ENCODE data around the gene NCKAP5L.
"Not testable (repeated sequence)": the region's sequence is repeated elsewhere in the genome, so short reads cannot be mapped to it uniquely, and the experiment has no call there.

The NCKAP5L gene

DNA sequence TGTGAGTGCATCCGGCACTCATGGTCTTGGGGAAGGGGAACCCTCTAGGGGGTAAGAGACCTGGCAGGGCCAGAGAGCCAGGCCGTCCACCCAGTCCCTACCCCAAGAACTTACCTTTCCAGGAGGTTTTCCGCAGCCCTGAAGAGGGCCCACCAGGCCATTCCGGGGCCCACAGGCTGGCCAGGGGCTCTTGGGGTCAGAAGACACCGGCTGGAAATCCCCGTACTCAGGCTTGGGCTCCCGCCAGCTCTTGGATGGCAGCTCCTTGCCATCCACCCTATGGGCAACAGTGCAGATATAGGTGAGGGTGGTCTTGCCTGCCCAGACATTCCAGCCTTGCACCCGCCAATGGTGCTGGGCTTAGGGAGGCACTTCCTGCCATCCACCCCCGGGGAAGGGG, 34.6 kb downstream of the NCKAP5L start:
- no peak for DNase-seq
- in situ Hi-C loops (cut with HindIII; ENCODE audit: low pct_ligation_motif_present, low pct_unique_long_range_greater_than_20kb, low sequenced_read_pairs), result no loop called here

DNA sequence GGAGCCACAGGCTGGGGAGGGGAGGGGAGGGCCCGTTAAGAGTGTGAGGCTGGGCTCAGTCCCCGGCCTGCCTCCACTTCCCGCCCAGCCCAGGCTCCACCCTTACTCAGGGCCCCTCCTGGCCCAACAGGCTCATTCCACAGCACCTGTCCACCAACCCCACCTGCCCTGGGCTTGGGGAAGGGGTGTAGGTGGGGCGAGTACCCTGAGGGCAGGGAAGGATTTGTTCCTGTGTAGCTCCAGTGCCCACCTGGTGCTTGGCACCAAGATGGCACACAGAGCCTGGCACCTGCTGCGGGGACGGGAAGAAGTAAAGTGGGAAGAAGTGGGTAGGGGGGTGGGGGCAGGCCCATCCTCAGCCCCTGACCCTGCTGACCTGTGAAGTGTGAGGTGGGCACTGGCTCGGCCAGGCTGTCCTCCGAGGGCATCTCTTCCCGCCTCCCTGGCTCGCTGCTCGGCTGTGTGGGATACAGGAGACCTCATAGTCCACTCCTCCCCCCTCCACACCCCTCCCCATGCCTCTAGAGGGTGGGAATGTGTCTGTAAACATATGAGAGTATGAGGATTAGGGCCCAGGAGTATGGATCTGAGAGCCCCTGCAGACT, 35.1 kb downstream of the NCKAP5L start:
- no peak for DNase-seq
- in situ Hi-C loops (cut with HindIII; ENCODE audit: low pct_ligation_motif_present, low pct_unique_long_range_greater_than_20kb, low sequenced_read_pairs), result no loop called here

DNA sequence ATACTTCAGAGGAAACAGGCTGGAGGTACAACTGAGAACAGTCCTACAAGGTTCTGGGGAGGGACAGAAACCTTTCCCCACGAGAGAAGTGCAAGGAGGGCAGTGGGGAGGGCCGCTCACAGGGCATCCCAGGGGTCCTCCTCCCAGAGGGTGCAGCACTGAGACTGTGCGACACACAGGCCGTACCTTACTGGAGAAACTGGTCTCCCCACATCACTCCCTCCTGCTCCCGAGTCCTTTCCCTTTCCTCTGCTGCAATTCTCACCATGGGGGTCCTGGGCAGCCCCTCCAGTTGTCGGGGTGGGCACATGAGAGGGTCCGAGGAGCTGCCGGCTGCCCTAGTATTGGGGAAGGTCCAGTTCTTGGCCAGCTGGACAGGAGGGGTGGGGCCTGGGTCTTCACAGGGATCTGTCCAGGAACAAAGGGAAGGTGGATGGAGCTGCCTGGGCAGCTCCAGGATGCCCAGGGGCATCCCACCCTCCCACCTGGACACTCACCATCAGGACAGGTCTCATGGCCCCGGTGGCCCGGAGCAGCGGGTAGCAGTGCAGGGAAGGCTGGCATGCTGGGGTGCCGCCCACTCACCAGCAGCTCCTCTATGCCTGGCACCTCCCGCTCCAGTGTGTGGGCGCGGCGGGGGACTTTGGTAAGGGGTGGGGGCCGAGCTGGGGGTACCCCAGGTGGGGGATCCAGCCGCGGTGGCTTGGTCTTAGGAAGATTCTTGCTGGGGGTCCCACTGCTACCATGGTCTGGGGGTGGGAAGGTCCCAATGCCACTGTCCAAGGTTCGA, 35.8 kb downstream of the NCKAP5L start:
- in situ Hi-C loops (cut with HindIII; ENCODE audit: low pct_ligation_motif_present, low pct_unique_long_range_greater_than_20kb, low sequenced_read_pairs), result no loop called here
- DNase-seq, result no peak

DNA sequence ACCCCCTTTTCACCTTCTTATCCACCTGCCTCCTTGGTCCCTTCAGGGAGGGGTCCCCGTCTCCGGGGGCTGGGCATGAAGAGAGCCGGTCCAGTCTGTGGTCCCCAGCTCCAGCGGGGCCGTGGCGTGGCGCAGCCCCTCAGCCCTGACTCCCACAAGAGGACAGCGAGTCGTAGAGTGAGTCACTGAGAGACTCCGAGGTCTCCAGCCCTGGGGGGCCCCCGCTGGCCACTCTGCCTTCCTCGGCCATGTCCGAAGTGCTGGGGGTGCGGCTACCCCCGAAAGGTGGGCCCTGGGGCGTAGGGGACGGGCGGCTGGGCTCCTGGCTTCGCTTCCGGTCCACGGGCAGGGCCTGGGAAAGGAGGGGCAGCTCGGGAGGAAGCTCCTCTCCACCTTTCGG, 36.5 kb downstream of the NCKAP5L start:
- DNase-seq, result no peak
- in situ Hi-C loops (cut with HindIII; ENCODE audit: low pct_ligation_motif_present, low pct_unique_long_range_greater_than_20kb, low sequenced_read_pairs), result no loop called here

DNA sequence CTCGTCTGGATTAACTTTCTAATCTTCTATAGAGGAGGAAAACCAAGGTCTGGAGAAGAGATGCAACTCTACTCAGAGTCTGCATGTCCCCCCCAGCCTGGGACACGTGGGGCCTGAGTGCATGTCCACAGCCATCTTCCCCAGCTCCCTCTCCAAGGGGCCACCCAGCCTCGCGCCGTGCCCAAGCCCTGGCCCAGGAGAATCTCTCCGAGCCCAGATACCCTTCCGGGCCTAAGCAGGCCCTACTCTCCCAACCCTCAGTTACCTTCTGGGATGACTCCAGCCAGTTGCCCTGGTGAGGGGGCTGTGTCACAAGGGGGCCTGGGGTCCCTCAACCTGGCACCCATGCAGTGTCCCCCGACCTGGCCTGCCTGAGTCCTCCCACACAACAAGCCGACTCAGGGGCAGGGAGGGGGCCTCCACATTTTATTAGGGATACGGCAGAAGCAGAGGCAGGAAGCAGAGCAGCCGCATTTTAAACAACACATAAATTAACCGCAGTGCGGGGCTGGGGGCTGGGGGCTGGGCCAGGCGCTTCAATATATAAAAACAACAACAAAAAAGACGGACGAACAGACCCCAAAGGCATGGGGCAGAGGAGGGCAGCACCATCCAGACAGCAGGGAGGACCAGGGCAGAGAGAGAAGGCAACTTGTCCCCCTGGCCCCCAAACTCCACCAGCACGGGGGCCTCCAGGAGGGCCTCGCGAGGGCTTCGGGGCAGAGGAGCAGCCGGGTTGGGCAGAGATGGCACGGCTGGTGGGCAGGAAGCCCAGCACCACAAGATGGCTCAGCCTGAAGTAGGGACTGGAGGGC, 37.3 kb downstream of the NCKAP5L start:
- in situ Hi-C loops (cut with HindIII; ENCODE audit: low pct_ligation_motif_present, low pct_unique_long_range_greater_than_20kb, low sequenced_read_pairs), result no loop called here
- no peak for DNase-seq

DNA sequence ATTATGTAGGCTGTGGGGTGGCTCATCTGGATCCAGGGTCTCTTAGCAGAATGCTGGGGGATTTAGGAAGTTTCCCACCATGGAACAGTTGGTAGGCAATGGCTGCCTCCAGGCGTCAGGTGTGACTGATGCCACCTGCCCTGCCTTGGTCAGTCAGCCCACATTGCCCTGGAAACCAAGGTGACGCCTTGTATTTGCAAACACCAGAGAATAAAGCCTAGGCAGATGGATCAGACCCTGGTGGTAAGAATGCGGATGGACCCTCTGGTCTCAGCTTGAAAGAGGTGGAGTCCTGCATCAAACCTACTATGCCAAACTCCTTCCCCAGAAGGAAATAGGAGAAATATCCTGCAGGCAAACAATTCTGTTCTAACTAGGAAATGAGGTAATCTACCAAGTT, 38.2 kb downstream of the NCKAP5L start:
- no peak for DNase-seq
- in situ Hi-C loops (cut with HindIII; ENCODE audit: low pct_ligation_motif_present, low pct_unique_long_range_greater_than_20kb, low sequenced_read_pairs), result no loop called here

DNA sequence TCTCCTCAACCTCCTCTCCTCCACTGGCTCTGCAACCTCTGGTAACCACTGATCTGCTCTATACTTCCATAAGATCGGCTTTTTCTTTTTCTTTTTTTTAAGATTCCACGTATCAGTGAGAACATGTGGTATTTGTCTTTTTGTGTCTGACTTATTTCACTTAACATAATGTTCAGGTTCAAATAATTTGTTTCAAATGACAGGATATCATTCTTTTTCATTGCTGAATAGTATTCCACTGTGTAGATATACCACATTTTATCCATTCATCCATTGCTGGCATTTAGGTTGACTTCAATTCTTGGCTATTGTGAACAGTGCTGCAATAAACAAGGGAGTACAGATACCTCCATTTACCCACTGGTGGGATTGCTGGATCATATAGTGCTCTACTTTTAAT, 40.5 kb downstream of the NCKAP5L start:
- in situ Hi-C loops (cut with HindIII; ENCODE audit: low pct_ligation_motif_present, low pct_unique_long_range_greater_than_20kb, low sequenced_read_pairs), result no loop called here
- no peak for DNase-seq

DNA sequence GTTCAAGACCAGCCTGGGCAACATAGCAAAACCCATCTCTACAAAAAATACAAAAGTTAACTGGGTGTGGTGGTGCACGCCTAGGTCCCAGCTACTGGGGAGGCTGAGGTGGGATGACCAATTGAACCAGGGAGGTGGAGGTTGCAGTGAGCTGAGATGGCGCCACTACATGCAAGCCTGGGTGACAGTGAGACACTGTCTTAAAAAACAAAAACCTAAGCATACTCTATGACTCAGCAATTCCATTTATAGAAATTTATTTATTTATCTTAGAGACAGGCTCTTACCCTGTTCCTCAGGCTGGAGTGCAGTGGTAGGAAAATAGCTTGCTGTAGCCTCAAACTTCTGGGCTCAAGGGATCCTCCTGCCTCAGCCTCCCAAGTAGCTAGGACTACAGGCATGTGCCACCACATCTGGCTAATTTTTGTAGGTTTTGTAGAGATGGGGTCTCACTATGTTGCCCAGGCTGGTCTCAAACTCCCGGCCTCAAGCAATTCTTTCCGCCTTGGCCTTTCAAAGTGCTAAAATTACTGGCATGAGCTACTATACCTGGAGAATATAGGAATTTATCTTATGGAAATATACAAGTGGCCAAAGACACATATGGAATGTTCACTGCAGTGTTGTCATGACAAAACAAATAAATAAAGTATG, 43.3 kb downstream of the NCKAP5L start:
- no peak for DNase-seq

DNA sequence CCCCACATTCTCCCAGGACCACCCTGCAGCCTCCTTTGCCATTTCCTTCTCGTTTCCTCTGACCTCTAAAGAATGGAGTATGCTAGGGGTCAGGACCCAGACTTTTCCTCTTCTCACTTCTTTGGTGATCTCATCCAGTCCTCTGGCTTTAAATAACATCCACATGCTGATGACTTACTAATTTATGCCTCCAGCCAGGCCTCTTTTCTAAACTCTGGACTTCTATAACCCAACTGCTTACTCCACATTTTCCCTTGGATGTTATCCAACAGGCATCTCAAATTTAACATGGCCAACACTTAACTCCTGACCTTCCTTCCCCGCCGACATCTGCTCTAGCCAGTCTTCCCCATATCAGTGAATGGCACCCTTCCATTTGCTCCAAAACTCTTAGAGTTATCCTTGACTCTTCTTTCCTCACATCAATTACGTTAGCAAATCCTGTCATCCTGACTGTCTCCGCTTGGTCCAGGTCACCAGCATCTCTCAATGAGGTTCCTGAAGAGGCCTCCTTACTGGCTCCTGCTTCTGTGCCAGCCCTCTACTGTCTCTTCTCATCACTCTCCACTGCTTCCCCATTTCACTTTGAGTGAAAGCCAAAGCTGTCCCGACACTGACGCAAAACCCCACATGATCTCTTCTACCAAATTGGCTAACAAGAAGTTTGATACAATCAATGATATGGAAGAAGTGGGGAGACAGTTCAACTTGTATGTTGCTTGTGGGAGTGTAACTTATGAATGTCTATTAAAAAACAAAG, 44.1 kb downstream of the NCKAP5L start:
- DNase-seq, result no peak
- in situ Hi-C loops (cut with HindIII; ENCODE audit: low pct_ligation_motif_present, low pct_unique_long_range_greater_than_20kb, low sequenced_read_pairs), result no loop called here

More for the DNA sequence above, 43.3 kb downstream of the NCKAP5L start:
- in situ Hi-C loops (cut with HindIII; ENCODE audit: low pct_ligation_motif_present, low pct_unique_long_range_greater_than_20kb, low sequenced_read_pairs), result no loop called here

DNA sequence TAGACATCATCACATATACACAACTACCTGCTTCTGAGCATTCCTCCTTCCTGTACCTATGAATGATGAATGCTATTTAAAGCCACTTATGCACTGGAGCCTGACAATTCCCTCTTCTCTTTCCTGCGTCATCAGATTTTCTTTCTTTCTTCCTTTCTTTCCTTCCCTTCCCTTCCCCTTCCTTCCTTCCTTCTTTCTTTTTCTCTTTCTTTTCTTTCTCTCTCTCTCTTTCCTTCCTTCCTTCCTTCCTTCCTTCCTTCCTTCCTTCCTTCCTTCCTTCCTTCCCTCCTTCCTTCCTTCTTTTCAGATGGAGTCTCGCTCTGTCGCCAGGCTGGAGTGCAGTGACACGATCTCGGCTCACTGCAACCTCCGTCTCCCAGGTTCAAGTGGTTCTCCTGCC, 47.3 kb downstream of the NCKAP5L start:
- in situ Hi-C loops (cut with HindIII; ENCODE audit: low pct_ligation_motif_present, low pct_unique_long_range_greater_than_20kb, low sequenced_read_pairs); DNase-seq: not testable (repeated sequence)

DNA sequence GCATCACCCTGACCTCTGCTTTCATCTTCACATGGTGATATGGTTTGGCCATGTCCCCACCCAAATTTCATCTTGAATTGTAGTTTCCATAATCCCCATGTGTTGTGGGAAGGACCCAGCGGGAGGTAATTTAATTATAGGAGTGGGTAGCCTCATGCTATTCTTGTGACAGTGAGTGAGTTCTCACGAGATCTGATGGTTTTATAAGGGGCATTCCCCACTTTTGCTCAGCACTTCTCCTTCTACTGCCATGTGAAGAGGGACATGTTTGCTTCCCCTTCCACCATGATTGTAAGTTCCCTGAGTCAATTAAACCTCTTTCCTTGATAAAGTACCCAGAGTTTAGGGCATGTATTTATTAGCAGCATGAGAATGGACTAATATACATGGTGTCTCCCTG, 48.6 kb downstream of the NCKAP5L start:
- in situ Hi-C loops (cut with HindIII; ENCODE audit: low pct_ligation_motif_present, low pct_unique_long_range_greater_than_20kb, low sequenced_read_pairs), result no loop called here
- DNase-seq, result no peak

DNA sequence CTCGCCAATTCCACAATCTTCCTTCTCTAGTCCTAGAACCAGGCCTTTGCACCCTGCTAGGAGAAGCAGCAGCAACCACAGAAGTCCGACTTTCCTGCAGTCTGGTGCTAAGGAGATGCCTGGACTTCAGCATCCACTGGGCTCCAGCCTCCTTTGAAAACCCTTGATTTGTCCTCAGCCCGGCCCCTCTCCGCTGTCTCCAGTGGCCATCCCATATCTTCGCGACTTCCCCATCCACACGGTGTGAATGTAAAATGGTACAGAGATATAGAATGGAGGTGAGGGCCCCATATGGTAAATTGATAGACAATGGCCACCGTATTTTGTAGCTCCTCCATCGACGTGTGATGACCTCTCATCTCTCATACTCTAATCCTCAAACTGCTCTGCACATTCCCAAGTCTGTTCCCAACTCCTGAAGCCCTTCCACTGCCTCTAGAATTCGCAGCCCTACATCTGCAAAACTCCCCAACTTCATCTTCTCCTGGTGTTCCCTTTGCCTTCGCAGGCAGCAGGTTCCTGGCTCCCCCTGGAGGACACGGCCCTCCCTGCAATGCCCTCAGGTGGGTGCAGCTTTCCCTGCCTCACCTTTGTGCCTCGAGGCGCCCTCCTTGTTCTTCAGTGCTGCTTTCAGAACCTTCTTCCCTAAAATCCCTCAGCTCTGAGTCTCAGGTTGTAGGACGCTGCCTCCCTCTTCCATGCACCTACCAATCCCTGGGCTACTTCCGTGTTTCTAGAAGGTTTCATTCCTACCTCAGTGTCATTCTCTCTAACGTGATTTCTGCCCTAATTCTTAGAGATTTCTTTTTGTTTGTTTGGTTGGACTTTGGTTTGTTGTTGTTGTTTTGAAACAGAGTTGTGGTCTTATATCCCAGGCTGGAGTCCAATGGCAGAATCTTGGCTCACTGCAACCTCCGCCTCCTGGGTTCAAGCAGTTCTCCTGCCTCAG, 50.1 kb downstream of the NCKAP5L start:
- DNase-seq, result peak; percentile 65

DNA sequence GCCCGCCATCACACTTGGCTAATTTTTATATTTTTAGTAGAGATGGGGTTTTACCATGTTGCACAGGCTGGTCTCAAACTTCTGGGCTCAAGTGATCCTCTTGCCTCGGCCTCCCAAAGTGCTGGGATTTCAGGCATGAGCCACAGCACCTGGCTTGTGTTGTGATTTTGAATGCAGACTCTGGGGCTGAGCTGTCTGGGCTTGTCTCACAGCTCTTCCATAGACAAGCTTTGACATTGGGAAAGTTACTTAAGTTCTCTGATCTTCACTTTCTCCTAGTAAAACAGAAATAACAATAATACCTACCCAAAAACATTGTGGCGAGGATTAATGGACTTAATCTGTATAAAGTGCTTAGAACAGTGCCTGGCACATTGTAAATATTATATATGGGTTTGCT, 50.9 kb downstream of the NCKAP5L start:
- in situ Hi-C loops (cut with HindIII; ENCODE audit: low pct_ligation_motif_present, low pct_unique_long_range_greater_than_20kb, low sequenced_read_pairs), result no loop called here
- DNase-seq, result no peak

More for the DNA sequence above, 50.1 kb downstream of the NCKAP5L start:
- in situ Hi-C loops (cut with HindIII; ENCODE audit: low pct_ligation_motif_present, low pct_unique_long_range_greater_than_20kb, low sequenced_read_pairs), result no loop called here

DNA sequence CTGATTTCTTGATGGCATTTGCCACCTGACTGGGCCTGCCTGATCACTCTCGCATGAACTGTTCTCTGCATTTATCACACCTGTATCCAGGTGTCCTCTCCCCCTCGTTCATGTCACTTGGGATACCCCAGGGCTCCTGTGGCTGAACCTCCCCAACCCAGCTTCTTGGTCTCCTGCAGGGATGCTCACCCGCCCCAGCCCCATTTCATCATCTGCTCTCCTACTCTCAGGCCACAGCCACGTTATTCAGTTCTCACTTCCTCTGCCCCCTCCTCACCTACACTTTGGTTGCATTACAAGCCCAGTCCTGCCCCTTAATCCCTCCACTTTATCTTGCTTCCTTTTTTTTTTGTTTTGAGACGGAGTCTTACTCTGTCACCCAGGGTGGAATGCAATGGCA, 51.4 kb downstream of the NCKAP5L start:
- in situ Hi-C loops (cut with HindIII; ENCODE audit: low pct_ligation_motif_present, low pct_unique_long_range_greater_than_20kb, low sequenced_read_pairs), result no loop called here
- DNase-seq, result no peak

DNA sequence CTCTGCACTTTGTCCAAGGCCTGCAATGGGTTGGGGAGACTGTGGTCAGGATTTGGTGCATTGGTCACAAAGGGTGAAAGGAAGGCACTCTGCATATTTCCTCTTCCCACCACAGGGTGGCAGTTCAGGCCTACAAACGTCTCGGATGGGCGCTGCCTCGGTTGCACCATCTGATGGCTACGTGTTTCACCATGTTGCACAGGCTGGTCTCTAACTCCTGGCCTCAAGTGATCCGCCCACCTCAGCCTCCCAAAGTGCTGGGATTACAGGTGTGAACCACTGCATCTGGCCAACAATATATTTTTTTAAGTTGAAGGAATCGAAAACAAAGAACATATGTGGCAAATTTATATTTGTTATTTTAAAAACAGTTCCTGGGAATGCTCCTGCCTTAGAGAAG, 51.8 kb downstream of the NCKAP5L start:
- DNase-seq, result peak; percentile 84
- in situ Hi-C loops (cut with HindIII; ENCODE audit: low pct_ligation_motif_present, low pct_unique_long_range_greater_than_20kb, low sequenced_read_pairs), result no loop called here

DNA sequence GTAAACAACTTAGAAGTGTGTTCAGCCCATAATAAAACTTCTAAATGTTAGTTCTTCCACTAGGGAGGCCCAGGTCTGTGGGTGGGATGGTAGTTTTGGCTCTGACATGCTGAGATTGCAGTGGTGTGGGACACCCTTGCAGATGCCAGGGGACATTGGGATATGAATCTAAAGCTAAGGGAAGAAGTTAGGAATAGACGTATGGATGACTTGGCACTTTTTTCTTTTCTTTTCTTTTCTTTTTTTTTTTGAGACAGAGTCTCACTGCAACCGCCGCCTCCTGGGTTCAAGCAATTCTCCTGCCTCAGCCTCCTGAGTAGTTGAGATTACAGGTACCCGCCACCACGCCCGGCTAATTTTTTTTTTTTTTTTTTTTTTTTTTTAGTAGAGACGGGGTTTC, 55.1 kb downstream of the NCKAP5L start:
- DNase-seq; in situ Hi-C loops (cut with HindIII; ENCODE audit: low pct_ligation_motif_present, low pct_unique_long_range_greater_than_20kb, low sequenced_read_pairs): not testable (repeated sequence)

DNA sequence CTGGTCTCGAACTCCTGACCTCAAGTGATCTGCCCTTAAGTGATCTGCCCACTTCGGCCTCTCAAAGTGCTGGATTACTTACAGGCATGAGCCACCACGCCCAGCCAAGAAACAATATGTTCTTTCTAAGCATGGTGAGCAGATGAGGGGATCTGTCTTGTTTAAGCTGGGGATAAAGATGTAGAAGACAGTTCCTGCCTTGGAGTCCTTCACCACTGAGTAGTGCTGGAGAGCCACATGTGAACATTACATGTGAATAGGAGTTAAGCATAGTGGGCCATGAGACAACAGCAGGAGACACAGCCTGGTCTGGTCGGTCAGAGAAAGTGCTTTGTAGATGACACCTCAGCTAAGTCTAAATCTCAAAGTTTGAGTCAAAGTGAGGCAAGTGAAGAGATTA, 60.9 kb downstream of the NCKAP5L start:
- in situ Hi-C loops (cut with HindIII; ENCODE audit: low pct_ligation_motif_present, low pct_unique_long_range_greater_than_20kb, low sequenced_read_pairs), result loop anchor here (10.0 kb wide), 1 partner anchor 67 kb away; no protein-coding TSS in a partner anchor
- DNase-seq, result no peak
